PC-9 (cell line): ENCODE measurements around the gene TSPAN32.

Experiments used
- CTCF ChIP-seq: fragments of 200-600 bp; sonication (generic); conservative IDR thresholded peaks from 2 replicates; pipeline ENCODE4 v1.6.1; 2017; ENCODE audit warnings: mixed run types, antibody characterized with exemption, mild to moderate bottlenecking, moderate library complexity
- EZH2 ChIP-seq: fragments of 200-600 bp; sonication (generic); IDR thresholded peaks from 2 replicates; pipeline ENCODE4 v1.8.0; 2017; ENCODE audit warnings: antibody characterized with exemption, low read depth

GRCh38 chr11:2309251-2310072 is 7.6 kb downstream of the TSPAN32 start:
- TF ChIP-seq CTCF (no peak), EZH2 (no peak)
